GM12801 (cell line): ENCODE data around the gene BCAS3.

Source experiments
- CTCF ChIP-seq: IDR thresholded peaks from one replicate; pipeline ENCODE4 v1.5.1; 2011; ENCODE audit warnings: control low read depth; ENCODE audit not compliant: insufficient read length; ENCODE audit errors: extremely low read depth

The BCAS3 gene

GRCh38 chr17:60747069-60747808, 69.6 kb downstream of the BCAS3 start:
- no peak for TF ChIP-seq CTCF

- no peak for TF ChIP-seq CTCF
Measured at GRCh38 chr17:60748204-60748603, 70.6 kb downstream of the BCAS3 start.

- no peak for TF ChIP-seq CTCF
Measured at GRCh38 chr17:60749050-60749449, 71.4 kb downstream of the BCAS3 start.

- TF ChIP-seq CTCF: no peak
Measured at GRCh38 chr17:60749708-60750107, 72.1 kb downstream of the BCAS3 start.

- TF ChIP-seq CTCF: no peak
Measured at GRCh38 chr17:60750640-60751039, 73.0 kb downstream of the BCAS3 start.

- no peak for TF ChIP-seq CTCF
Measured at GRCh38 chr17:60751884-60752283, 74.2 kb downstream of the BCAS3 start.

GRCh38 chr17:60752873-60753577, 75.4 kb downstream of the BCAS3 start:
- TF ChIP-seq CTCF: no peak
